ENCODE measurements around the gene DIPK1B. TPM values are rescaled to one million over a fixed set of nuclear protein-coding genes. Genes with fewer than 3 reads are reported as not detected.
A peak's percentile ranks its signal among the peaks of the same experiment; 100 is the strongest.

Gene DIPK1B
- polyA plus RNA-seq, 1 experiment = 2.8 TPM

- peak; percentile 77 for TF ChIP-seq CTCF (IDR thresholded peaks at IDR 0.05; ENCODE audit: low read depth, low read length)
- CTCF ChIA-PET = interaction anchor here (0.6 to 3.0 kb wide), 19 partner anchors 9 to 194 kb away, joined by 3 to 15 read pairs (median 4); no protein-coding TSS in a partner anchor
- Histone ChIP-seq H3K9me3 (ENCODE audit: control insufficient read depth, insufficient read depth, low read length) (no peaks in the 10 kb centered on the region; the same call in 1 of the 2 replicates), H3K27ac (ENCODE audit: low read depth, low read length) (no peak overlapping the region), H3K4me3 (ENCODE audit: low read depth, low read length) (no peak overlapping the region), H3K27me3 (ENCODE audit: control insufficient read depth, insufficient read depth, low read length) (peaks cover 9% of the 10 kb centered on the region)
- POLR2A ChIA-PET = interaction anchor here (0.6 to 1.6 kb wide), 2 partner anchors 56 to 57 kb away, joined by 3 to 6 read pairs; no protein-coding TSS in a partner anchor
- DNase-seq (ENCODE audit: low read depth, low spot score) = no peak
Observed at GRCh38 chr9:136671646-136672430, 40.5 kb upstream of the DIPK1B start.

- CTCF ChIA-PET = interaction anchor here (0.5 to 3.0 kb wide), 13 partner anchors 8 to 194 kb away, joined by 3 to 15 read pairs (median 5); no protein-coding TSS in a partner anchor
Observed at GRCh38 chr9:136672431-136673087, 39.8 kb upstream of the DIPK1B start.

GRCh38 chr9:136673088-136673974, 39.0 kb upstream of the DIPK1B start:
- H3K4me3 ChIP-seq (ENCODE audit: low read depth, low read length) = no peak overlapping the region
- no peaks in the 10 kb centered on the region; the same call in 1 of the 2 replicates for H3K9me3 ChIP-seq (ENCODE audit: control insufficient read depth, insufficient read depth, low read length)
- DNase-seq (ENCODE audit: low read depth, low spot score) = no peak
- ChIA-PET POLR2A (interaction anchor here (1.0 kb wide), 1 partner anchor 54 kb away, joined by 3 read pairs; no protein-coding TSS in a partner anchor), CTCF (interaction anchor here (1.1 to 3.0 kb wide), 3 partner anchors 8 to 56 kb away, joined by 3 to 15 read pairs (median 7); no protein-coding TSS in a partner anchor)
- TF ChIP-seq CTCF (IDR thresholded peaks at IDR 0.05; ENCODE audit: low read depth, low read length) = no peak
- H3K27ac ChIP-seq (ENCODE audit: low read depth, low read length) = no peak overlapping the region
- no peaks in the 10 kb centered on the region for H3K27me3 ChIP-seq (ENCODE audit: control insufficient read depth, insufficient read depth, low read length)

More at GRCh38 chr9:136672431-136673087, 39.8 kb upstream of the DIPK1B start:
- peaks cover 2% of the 10 kb centered on the region for H3K27me3 ChIP-seq (ENCODE audit: control insufficient read depth, insufficient read depth, low read length)
- no peak for TF ChIP-seq CTCF (IDR thresholded peaks at IDR 0.05; ENCODE audit: low read depth, low read length)
- no peaks in the 10 kb centered on the region; the same call in 1 of the 2 replicates for H3K9me3 ChIP-seq (ENCODE audit: control insufficient read depth, insufficient read depth, low read length)
- no peak for DNase-seq (ENCODE audit: low read depth, low spot score)
- POLR2A ChIA-PET = interaction anchor here (1.0 to 1.6 kb wide), 2 partner anchors 55 to 56 kb away, joined by 3 to 6 read pairs; no protein-coding TSS in a partner anchor
- no peak overlapping the region for H3K4me3 ChIP-seq (ENCODE audit: low read depth, low read length)
- H3K27ac ChIP-seq (ENCODE audit: low read depth, low read length) = no peak overlapping the region

- Histone ChIP-seq H3K27ac (ENCODE audit: low read depth, low read length) (no peak overlapping the region), H3K27me3 (ENCODE audit: control insufficient read depth, insufficient read depth, low read length) (no peaks in the 10 kb centered on the region), H3K4me3 (ENCODE audit: low read depth, low read length) (no peak overlapping the region), H3K9me3 (ENCODE audit: control insufficient read depth, insufficient read depth, low read length) (no peaks in the 10 kb centered on the region; the same call in 1 of the 2 replicates)
- TF ChIP-seq CTCF (IDR thresholded peaks at IDR 0.05; ENCODE audit: low read depth, low read length) = no peak
- CTCF ChIA-PET = interaction anchor here (3.0 kb wide), 1 partner anchor 7 kb away, joined by 15 read pairs; no protein-coding TSS in a partner anchor
- POLR2A ChIA-PET = no interaction called here
- no peak for DNase-seq (ENCODE audit: low read depth, low spot score)
Observed at GRCh38 chr9:136673975-136674785, 38.2 kb upstream of the DIPK1B start.

All from AG04450 (cell line).